ENCODE data around the gene NEK1.
"Not testable (repeated sequence)": the region's sequence is repeated elsewhere in the genome, so short reads cannot be mapped to it uniquely, and the experiment has no call there.

Gene NEK1

DNA sequence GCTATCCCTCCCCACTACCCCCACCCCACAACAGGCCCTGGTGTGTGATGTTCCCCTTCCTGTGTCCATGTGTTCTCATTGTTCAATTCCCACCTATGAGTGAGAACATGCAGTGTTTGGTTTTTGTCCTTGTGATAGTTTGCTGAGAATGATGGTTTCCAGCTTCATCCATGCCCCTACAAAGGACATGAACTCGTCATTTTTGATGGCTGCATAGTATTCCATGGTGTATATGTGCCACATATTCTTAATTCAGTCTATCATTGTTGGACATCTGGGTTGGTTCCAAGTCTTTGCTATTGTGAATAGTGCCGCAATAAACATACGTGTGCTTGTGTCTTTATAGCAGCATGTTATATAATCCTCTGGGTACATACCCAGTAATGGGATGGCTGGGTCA lies 118.1 kb downstream of the NEK1 start:
- DNase-seq (ENCODE audit: low spot score), result not testable (repeated sequence)

DNA sequence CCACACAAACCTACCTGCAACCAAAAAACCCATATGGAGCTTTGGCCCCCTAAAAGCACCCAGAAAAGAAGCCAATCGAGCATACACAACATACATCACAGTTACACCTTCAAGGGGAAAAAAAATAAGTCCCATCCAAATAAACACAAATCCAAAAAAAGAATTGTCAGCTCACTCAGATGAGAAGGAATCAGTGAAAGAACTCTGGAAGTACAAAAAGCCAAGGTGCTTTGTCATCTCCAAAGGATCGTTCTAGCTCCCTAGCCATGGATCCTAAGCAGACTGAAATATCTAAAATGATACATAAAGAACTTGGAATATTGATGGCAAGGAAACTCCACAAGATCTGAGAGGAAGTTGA lies 119.2 kb downstream of the NEK1 start:
- no peak for DNase-seq (ENCODE audit: low spot score)

DNA sequence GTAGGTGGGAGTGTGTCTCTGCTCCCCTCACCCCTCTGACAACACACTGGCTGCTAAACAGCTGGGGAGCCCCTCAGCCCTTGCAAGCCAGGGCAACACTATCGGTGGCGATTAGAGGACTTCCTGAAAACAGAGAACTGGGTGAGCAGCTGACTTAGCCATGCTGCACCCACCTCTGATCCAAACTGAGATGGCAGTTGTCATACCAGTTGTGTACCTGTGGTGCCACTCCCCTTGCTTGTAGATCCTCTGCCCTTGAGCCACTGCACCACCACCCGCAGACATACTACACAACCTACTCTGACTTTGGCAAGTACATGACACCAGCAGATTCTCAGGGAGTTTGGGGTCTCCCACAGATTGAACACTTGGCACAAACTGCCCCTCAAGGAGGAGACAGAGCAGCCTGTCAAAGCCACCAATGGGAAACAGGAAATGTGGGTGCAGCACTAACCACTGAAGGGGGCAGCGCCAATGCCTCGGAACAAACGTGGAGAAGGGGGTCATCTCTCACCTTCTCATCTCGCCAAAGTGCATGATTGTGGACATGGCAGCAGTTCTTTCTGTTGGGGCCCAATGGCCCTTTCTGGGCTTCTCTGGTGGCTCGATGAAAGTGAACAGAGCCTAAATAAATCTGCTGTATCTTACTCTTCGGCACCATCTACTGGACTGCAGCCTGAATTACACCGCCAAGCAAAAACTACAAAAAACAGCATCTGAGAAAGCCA lies 119.8 kb downstream of the NEK1 start:
- peak; percentile 70 for DNase-seq (ENCODE audit: low spot score)

DNA sequence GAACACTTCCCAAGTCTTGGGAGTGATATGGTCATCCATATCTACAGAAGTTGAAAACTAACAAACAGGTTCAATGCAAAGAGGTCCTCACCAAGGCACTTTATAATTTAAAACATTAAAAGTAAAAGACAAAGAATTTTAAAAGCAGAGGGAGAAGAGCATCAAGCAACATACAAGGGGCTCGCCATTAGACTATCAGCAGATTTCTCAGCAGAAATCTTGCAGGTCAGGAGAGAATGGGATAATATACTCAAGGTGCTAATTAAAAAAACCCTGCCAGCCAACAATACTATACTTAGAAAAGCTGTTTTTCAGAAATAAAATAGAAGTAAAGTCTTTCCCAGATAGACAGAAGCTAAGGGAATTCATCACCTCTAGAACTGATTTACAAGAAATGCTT lies 121.2 kb downstream of the NEK1 start:
- no peak for DNase-seq (ENCODE audit: low spot score)

DNA sequence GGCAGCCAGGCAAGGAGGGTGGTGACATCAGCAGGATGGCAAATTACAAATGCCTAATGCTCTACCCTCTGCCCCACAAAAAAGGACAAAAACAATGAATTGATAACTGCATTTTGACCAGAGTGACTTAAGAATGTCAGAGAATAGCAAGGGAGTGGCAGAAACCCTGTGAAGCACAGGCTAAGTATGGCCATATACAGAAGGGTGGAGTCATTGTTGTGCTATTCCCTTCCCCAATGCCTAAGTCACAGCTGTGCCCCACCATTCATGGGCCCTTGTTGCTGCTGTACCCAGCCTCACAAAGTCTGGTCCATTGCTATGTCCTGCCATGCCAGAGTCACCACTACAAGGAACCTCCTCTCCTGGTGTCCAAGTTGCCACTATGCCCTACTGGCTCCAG lies 123.1 kb downstream of the NEK1 start:
- no peak for DNase-seq (ENCODE audit: low spot score)

DNA sequence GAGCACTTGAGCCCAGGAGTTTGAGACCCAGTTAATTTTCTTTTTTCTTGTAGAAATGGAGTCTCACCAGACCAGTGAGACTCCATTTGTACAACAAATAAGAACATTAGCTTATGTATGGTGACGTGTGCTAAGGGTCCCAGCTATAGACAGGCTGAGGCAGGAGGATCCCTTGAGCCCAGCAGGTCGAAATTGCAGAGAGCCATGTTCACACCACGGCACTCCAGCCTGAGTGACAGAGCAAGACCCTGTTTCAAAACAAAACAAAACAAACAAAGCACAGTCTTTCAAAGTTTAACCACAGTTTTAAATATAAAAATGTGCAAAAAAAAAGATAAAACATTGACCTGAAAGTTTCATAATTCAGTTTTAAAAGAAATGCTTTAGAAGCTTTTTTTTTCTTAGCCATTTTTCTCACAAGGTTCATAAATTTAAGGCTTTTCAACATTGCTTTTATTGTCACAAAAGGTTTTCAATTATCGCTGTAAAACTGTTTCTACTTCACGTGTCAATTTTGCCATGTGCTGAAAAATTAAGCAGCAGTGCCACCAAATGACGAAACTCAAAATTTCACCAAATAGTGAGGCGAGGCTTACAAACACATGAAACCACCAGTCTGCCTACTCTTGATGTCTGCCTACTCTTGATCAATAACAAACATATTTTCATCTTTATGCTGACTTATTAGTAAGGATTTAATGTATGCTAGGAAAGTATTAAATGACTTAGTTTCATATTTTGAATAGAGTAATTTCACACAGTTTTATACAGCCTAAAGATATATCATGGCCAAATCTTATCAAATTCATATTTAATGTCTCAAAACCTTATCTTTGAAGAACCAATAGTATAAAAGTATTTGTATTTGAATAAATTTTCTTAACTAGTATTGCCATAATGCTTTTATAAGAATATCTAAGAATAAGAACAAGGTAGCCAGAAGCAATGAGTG lies 126.3 kb downstream of the NEK1 start:
- peak; percentile 61 for DNase-seq (ENCODE audit: low spot score)

DNA sequence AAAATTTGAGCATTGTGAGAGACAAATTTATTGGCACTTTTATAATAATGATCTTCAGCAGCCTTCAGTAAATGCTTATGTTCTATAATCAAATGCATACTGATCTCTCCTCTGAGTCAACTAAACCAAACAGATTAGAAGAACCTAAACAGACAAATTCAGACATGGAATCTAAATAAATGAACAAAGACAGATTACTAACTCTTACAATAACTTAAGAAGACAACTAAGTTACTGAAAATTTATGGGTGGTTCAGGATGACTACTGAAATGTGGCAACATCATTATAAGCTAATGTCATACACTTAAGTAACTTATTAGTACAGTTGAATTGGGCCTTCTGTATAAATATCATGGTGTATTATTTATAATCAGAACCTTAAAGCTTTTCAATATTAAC lies 127.3 kb downstream of the NEK1 start:
- no peak for DNase-seq (ENCODE audit: low spot score)

DNA sequence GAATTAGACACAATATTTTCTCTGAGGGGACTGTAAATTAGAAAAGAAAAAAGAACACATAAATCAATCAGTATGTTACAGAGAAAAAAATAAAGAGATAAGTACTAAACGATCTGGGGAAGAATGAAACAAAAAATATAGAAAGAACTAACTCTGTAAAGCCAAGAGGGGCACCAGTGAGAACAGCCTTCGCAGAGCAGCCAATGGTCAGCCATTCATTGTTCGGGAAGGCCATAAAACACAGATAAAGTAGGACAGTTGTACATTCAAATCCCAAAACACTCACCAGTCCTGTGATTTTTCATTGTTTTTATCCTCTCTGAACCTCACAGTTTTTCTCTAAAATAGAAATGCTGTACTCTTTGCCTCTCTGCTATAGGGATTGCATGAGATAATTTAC lies 127.9 kb downstream of the NEK1 start:
- DNase-seq (ENCODE audit: low spot score), result peak; percentile 9

DNA sequence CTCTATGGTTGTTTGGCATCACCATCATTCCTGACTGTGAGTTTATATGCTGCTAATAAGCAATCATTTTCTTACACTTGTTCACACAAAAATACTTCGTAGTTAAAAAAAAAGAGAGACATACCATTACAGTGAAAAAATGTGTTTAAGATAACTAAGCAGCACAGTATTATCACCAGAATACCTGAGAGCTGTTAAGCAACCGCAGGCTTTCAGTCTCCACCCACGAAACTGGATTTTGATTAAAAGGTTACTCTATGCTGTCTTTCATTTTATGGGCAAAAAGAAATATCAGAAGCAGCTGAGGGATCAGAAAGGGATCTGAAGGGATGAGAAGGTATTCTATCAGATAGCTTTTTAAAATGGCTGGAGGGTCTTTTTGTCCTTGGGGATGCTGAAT lies 148.3 kb downstream of the NEK1 start:
- no peak for DNase-seq (ENCODE audit: low spot score)

DNA sequence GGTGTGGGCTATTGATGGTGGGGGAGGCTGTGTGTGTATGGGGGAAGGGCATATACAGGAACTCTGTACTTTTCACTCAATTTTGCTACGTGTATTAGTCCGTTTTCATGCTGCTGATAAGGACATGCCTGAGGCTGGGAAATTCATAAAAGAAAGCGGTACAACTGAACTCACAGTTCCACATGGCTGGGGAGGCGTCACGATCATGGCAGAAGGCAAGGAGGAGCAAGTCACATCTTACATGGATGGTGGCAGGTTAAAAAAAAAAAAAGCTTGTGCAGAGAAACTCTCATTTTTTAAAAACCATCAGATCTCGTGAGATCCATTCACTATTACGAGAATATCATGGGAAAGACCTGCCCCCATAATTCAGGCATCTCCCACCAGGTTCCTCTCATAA lies 152.3 kb downstream of the NEK1 start:
- DNase-seq (ENCODE audit: low spot score), result no peak

DNA sequence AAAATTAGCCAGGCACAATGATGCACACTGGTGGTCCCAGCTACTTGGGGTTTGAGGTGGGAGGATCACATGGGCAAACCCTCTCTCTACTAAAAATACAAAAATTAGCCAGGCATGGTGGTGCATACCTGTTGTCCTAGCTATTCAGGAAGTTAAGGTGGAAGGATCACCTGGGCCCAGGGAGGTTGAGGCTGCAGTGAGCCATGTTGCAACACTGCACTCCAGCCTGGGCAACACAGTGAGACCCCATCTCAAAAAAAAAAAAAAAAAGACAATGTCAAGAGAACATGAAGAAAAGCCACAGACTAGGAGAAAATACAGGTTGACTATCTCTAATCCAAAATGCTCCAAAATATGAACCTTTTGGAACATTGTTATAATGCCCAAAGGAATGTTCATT lies 153.8 kb downstream of the NEK1 start:
- DNase-seq (ENCODE audit: low spot score), result no peak

DNA sequence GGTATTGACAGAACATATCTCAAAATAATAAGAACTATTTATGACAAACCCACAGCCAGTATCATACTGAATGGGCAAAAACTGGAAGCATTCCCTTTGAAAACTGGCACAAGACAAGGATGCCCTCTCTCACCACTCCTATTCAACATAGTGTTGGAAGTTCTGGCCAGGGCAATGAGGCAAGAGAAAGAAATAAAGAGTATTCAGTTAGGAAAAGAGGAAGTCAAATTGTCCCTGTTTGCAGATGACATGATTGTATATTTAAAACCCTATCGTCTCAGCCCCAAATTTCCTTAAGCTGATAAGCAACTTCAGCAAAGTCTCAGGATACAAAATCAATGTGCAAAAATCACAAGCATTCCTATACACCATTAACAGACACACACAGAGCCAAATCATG lies 159.7 kb downstream of the NEK1 start:
- DNase-seq (ENCODE audit: low spot score), result not testable (repeated sequence)

DNA sequence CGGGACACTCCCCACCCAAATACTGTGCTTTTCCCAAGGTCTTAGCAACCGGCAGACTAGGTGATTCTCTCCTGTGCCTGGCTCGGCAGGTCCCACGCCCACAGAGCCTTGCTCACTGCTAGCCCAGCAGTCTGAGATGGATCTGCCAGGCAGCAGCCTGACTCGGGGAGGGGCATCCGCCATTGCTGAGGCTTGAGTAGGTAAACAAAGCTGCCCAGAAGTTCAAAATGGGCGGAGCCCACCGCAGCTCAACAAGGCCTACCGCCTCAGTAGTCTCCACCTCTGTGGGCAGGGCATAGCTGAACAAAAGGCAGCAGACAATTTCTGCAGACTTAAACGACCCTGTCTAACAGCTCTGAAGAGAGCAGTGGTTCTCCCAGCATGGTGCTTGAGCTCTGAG lies 163.4 kb downstream of the NEK1 start:
- not testable (repeated sequence) for DNase-seq (ENCODE audit: low spot score)

DNA sequence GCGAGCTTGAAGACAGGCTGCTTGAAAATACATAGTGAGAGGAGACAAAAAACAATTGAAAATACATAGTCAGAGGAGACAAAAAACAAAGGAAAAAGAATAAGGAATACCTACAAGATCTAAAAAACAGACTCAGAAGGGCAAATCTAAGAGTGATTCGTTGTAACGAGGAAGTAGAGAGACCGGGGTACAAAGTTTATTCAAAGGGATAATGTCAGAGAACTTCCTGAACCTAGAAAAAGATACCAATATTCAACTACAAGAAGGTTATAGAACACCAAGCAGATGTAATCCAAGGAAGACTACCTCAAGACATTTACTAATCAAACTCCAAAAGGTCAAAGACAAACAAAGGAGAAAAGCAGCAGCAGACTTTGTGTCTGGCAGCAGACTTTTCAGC lies 165.6 kb downstream of the NEK1 start:
- no peak for DNase-seq (ENCODE audit: low spot score)

DNA sequence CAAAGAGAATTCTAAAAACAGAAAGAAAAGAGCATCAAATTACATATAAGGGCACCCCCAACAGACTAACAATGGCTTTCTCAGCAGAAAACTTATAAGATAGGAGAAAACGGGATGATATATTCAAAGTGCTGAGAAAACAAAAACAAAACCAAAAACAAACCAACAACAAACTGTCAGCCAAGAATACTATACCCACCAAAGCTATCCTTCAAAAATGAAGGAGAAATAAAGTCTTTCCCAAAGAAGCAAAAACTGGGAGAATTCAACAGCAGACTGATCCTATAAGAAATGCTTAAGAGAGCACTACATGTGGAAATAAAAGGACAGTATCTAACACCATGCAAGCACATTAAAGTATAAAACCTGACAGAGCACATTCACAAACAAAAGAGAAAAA lies 168.6 kb downstream of the NEK1 start:
- no peak for DNase-seq (ENCODE audit: low spot score)

DNA sequence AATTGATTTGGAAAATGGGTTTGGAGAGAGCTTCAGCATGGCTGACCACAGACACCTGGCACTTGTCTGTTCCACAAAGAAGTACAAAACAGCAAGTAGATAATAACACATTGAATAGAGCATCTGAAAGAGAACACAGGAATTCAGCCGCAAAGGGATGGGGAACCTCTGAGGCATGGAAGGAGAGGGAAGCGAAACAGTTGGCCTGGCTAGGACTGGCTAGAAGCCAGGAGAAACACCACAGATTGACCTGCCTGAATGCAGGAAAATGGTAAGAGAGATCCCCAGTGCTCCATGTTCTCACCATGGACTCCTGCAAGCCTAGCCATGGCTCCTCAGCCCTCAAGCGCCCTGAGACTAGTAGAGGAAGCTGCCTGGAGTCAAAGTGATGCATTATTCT lies 171.9 kb downstream of the NEK1 start:
- no peak for DNase-seq (ENCODE audit: low spot score)

DNA sequence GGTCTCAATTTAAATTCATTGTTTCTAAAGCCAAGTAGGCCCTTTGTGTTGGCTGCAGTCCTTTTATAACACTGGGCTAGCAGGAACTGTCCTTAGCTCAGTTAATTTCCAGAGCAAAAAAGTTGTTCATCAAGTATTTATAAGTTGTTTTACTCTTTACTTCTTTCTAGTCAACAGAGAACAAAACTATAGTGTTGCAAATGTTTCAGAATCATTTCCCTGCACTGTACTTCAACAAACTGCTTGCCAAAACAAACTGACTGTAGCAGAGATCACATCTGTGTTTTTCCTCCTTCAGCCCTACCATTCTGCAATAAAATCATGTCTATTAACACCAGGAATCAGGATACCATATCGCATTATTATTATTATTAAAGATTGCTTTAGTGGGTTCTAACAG lies 173.1 kb downstream of the NEK1 start:
- peak; percentile 17 for DNase-seq (ENCODE audit: low spot score)

DNA sequence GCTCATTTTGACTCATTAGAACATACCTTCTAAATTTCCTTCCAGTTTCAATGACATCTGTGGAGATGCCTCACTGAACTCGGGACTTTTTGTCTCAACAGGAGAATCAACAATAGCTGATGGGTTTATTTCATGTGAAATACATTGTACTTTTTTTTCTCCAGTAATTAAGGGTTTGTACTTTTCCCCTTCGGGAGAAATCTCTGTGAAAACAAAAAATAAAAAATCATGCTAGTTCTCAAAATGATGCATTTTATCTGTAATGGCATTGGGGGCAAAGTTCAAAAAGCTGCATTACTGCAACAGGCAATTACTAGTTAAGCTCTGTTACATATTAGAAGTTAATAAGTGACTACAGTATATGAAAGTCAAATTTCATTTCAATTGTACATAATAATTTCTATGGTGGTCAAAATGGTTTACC lies 174.3 kb downstream of the NEK1 start:
- no peak for DNase-seq (ENCODE audit: low spot score)

DNA sequence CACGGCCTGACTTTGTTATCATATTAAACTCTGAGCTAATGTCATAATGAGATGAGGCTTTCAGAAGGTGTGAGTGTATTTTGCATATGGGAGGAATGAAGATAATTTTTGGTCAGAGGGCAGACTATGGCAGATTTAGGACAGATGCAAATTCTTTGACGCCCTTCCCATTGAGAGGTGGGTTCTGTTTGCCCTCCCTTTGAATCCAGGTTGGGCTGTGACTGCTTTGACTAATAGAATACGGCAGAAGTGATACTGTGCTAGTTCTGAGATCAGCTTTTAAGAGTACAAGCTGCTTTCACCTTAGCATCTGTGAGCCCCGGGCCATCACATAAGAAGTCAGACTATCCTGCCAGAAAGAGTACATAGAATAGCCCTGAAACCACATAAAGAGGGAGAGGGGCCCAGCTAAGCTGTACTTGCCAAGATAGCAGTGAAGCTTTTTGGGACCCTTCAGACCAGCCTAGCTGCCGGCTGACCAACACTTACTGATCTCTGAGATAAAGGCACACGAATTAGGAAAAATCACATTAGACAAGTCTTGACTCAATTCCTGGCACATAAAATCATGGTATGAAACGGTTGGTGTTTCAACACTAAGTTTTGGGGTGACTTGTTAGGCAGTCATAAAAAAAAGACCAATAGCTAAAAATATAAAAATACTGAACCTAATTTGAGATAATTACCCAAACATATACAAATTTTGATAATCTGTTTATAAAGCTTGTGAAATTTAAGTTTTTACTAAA lies 174.9 kb downstream of the NEK1 start:
- DNase-seq (ENCODE audit: low spot score), result no peak

DNA sequence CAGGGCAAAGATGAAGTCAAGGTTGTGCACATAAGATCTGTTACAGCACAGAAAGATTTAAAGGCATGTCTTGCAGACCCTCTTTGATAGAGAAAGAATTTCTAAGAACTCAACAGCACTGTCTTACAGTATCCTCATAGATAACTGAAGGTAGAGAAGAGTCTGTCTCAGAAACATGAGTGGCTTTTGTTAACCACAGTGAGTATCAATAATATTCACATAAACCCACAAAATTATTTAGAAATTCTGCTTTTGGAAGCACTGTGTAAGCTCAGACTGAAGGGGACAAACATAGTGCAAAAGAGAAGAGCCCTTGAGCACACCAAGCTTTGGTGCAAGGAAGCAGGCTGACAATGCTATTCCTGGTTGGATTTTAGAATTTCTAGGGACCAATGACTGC lies 175.6 kb downstream of the NEK1 start:
- DNase-seq (ENCODE audit: low spot score), result no peak

DNA sequence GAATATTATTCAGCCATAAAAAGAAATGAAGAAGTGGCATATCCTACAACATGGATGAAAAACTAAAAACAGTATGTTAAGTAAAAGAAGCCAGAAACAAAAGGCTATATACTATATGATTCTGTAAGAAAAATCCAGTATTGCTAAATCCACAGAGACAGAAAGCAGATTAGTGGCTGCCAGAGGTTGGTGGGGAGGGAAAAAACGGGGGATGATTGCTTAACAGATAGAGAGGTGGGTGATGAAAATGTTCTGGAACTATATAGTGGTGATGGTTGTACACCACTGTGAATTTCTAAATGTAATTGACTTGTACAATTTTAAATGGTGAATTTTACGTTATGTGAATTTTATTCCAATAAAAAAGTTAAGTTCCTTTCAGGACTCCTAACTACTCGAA lies 184.0 kb downstream of the NEK1 start:
- no peak for DNase-seq (ENCODE audit: low spot score)

DNA sequence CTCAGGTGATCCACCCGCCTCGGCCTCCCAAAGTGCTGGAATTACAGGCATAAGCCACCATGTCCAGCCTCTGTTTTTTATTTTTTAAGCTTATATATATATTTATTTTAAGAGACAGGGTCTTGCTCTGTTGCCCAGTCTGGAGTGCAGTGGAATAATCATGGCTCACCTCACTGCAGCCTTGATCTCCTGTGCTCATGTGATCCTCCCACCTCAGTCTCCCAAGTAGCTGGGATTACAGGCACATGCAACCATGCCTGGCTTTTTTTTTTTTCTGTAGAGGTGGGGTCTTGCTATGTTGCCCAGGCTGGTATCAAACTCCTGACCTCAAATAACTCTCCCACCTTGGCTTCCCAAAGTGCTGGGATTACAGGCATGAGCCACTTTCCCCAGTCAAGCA lies 184.7 kb downstream of the NEK1 start:
- DNase-seq (ENCODE audit: low spot score), result not testable (repeated sequence)

DNA sequence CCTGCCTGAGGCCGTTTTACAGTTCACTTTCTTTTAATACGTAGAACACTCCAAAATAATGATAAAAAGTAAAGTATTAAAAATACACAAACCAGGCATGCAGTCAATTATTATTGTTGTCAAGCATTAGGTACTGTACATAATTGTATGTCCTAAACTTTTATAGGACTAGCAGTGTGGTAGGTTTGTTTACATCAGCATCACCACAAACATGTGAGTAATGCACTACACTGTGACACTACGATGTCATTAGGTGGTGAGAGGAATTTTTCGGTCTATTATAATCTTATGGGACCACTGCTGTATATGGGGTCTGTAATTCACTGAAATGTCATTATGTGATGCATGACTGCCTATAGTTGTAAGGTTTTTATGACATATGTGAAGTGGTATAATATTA lies 192.1 kb downstream of the NEK1 start:
- DNase-seq (ENCODE audit: low spot score), result no peak

All from AG20443 (cell line).